Thoracic aorta (tissue), 2 donors: ENCODE measurements around the gene FUT7. TPM values are rescaled to one million over a fixed set of nuclear protein-coding genes. Genes with fewer than 3 reads are reported as not detected.

Source experiments
- ATAC-seq: fragments of 150-250 bp; one replicate; pipeline ENCODE4 v1.8.0; 2017; ENCODE audit warnings: low read depth; ENCODE audit not compliant: insufficient number of reproducible peaks, low FRiP score
- DNase-seq: peaks from one replicate; pipeline ENCODE4 v3.0.0-alpha.2; 2020; ENCODE audit warnings: low spot score
- H3K27ac ChIP-seq, 2 donors: fragments of 200-600 bp; sonication (generic); 1 replicate in 1 of 2; 2 replicates in 1 of 2; pipeline ENCODE4 v1.5.1; 2016; ENCODE audit warnings: mild to moderate bottlenecking in 2 of 2, moderate library complexity in 2 of 2
- H3K27me3 ChIP-seq: fragments of 200-600 bp; sonication (generic); replicated peaks from 2 replicates; pipeline ENCODE4 v1.6.0; 2016; ENCODE audit warnings: mild to moderate bottlenecking; ENCODE audit not compliant: insufficient read depth
- H3K36me3 ChIP-seq: fragments of 200-600 bp; sonication (generic); one replicate; pipeline ENCODE4 v1.5.1; 2016
- H3K4me1 ChIP-seq, 2 donors: fragments of 200-600 bp; sonication (generic); 1 replicate in 1 of 2; 2 replicates in 1 of 2; pipeline versions ENCODE4 v1.5.1 to v1.6.0; 2016; ENCODE audit warnings: low read depth in 2 of 2, mild to moderate bottlenecking in 1 of 2; ENCODE audit not compliant: control insufficient read depth in 1 of 2
- H3K4me3 ChIP-seq: fragments of 200-600 bp; sonication (generic); 2 replicates; pipeline ENCODE4 v1.5.1; 2016; ENCODE audit warnings: mild to moderate bottlenecking
- H3K9me3 ChIP-seq: fragments of 200-600 bp; sonication (generic); 2 replicates; pipeline ENCODE4 v1.5.1; 2016
- total RNA-seq, 2 donors: library from RNA; depleted of rRNA; stranded (reverse); fragments of >200 nt; gene quantifications; one replicate each; pipeline versions ENCODE4 v1.1.0 to v1.2.3, GENCODE V29; 2016
- TF ChIP-seq, protein P1 (sequence below): fragments of 200-600 bp; sonication (generic); IDR thresholded peaks from one replicate; pipeline ENCODE4 v1.5.1; 2019; ENCODE audit warnings: antibody characterized with exemption

Gene FUT7
- total RNA-seq, 2 donors from 2014 or later: not detected

DNA sequence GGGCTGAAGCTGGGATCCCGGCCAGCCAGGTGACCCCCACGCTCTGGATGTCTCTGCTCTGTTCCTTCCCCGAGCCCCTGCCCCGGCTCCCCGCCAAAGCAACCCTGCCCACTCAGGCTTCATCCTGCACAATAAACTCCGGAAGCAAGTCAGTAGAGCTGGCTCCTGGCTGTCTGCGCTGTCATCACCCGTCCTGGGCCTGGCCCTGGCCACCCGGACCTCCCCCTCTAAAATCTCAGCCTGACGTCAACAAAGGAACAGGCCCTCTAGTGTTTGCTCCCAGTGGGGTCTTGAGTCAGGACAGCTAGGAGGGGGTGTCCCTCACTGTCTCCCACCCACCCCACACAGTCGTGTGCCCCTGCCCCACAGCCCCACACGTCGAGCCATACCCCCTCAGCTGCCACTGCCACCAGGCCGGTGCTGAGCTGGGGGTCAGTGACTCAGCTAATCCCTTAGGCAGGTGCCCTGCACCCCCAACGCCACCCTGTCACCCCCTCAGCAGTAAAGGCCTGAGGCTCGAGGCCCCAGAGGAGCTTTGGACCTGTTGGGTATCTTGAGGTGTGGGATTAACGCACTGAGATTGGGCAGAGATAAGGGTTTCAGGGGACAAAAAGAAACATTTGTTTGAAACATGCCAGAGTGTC is 50.2 kb downstream of the FUT7 start:
- peaks cover 0 to 17% of the 10 kb centered on the region in 2 donors for H3K4me1 ChIP-seq

DNA sequence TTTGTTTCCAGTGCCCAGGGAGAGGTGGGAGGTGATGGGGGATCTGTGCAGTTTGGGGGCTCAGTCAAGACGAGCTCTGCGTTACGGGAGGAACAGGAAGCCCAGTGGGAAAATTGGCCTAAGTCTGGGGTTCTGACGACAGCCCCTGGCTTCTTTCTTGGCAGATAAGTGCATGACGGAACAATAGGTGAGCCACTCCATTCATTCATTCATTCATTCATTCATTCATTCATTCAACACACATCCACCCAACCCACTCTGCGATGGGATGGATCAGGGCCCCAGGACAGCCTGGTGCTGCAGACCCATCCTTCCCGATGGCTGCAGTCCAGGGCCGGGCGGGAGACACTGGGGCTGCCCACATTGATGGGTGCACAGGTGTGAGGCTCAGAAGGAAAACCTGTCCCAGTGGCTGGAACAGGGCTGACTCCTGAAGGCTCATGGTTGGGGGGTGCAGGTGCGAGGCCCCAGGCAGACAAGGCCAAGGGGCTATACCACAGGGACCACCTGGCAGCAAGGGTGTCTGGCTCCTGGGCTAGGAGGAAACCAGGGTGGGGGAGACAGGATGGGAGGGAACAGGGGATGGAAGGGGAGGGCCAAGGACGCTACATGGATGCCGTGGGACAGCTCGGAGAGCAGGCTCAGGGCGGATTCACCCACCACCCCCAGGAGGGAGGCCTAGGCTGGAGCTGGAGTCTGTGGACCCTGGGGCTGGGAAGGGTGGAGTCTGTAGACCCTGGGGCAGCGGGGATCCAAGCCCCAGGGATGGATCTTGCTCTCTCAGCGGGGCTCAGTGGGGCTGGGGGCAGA is 51.0 kb downstream of the FUT7 start:
- Histone ChIP-seq H3K4me3 (no peak overlapping the region), H3K27ac (no peak overlapping the region), H3K9me3 (no peaks in the 10 kb centered on the region), H3K36me3 (no peaks in the 10 kb centered on the region), H3K4me1 (peaks cover 0 to 17% of the 10 kb centered on the region in 2 donors), H3K27me3 (peaks cover 8% of the 10 kb centered on the region)
- ATAC-seq (no peak), DNase-seq (no peak)
- TF ChIP-seq, protein P1, sequence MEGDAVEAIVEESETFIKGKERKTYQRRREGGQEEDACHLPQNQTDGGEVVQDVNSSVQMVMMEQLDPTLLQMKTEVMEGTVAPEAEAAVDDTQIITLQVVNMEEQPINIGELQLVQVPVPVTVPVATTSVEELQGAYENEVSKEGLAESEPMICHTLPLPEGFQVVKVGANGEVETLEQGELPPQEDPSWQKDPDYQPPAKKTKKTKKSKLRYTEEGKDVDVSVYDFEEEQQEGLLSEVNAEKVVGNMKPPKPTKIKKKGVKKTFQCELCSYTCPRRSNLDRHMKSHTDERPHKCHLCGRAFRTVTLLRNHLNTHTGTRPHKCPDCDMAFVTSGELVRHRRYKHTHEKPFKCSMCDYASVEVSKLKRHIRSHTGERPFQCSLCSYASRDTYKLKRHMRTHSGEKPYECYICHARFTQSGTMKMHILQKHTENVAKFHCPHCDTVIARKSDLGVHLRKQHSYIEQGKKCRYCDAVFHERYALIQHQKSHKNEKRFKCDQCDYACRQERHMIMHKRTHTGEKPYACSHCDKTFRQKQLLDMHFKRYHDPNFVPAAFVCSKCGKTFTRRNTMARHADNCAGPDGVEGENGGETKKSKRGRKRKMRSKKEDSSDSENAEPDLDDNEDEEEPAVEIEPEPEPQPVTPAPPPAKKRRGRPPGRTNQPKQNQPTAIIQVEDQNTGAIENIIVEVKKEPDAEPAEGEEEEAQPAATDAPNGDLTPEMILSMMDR: no peak

More for the DNA sequence above, 50.2 kb downstream of the FUT7 start:
- H3K9me3 ChIP-seq: no peaks in the 10 kb centered on the region
- ATAC-seq (no peak), DNase-seq (no peak)
- H3K4me3 ChIP-seq: no peak overlapping the region
- TF ChIP-seq, protein P1: no peak
- H3K27me3 ChIP-seq: peaks cover 8% of the 10 kb centered on the region
- H3K27ac ChIP-seq: no peak overlapping the region
- H3K36me3 ChIP-seq: no peaks in the 10 kb centered on the region

Other genes with a start within 250 kb of the FUT7 start
- gene TMEM141, start 240.7 kb downstream of the FUT7 start, total RNA-seq: 10 to 100 TPM; 12.8 to 37.8 TPM
- under 1 TPM; 0.68 to 0.71 TPM for gene CCDC183, start 235.8 kb downstream of the FUT7 start, total RNA-seq
- 10 to 100 TPM; 61.7 to 86.2 TPM for gene RABL6, start 224.1 kb downstream of the FUT7 start, total RNA-seq
- 1 to 10 TPM; 7.3 to 9.2 TPM for gene AJM1, start 189.6 kb downstream of the FUT7 start, total RNA-seq
- 10 to 100 TPM; 37.5 to 92.1 TPM for gene PHPT1, start 182.7 kb downstream of the FUT7 start, total RNA-seq
- gene MAMDC4, start 179.7 kb downstream of the FUT7 start, total RNA-seq: 1 to 10 TPM; 1.8 to 2.8 TPM
- 100 to 1,000 TPM; 200 to 240 TPM for gene EDF1, start 165.8 kb downstream of the FUT7 start, total RNA-seq
- gene TRAF2, start 145.6 kb downstream of the FUT7 start, total RNA-seq: 10 to 100 TPM; 11.6 to 12.9 TPM
- gene FBXW5, start 87.3 kb downstream of the FUT7 start, total RNA-seq: 100 to 1,000 TPM; 176 to 383 TPM
- gene C8G, start 86.8 kb downstream of the FUT7 start, total RNA-seq: not detected
- under 1 TPM in 1 of 2 donors, not detected in 1; 0.27 TPM for gene LCN12, start 79.8 kb downstream of the FUT7 start, total RNA-seq
- 10 to 100 TPM; 66.1 to 89.5 TPM for gene PTGDS, start 54.6 kb downstream of the FUT7 start, total RNA-seq
- gene LCNL1, start 49.1 kb downstream of the FUT7 start, total RNA-seq: not detected
- gene PAXX, start 39.7 kb downstream of the FUT7 start, total RNA-seq: 10 to 100 TPM; 49.9 to 57.3 TPM
- gene CLIC3, start 35.5 kb downstream of the FUT7 start, total RNA-seq: 1 to 10 TPM; 1.4 to 8.7 TPM
- gene ABCA2, start 3.9 kb downstream of the FUT7 start, total RNA-seq: 10 to 100 TPM; 37.2 to 60.5 TPM
- gene NPDC1, start 14.1 kb upstream of the FUT7 start, total RNA-seq: 10 to 100 TPM; 71.5 to 95.8 TPM
- under 1 TPM; 0.92 to 0.95 TPM for gene ENTPD2, start 22.0 kb upstream of the FUT7 start, total RNA-seq
- under 1 TPM; 0.41 to 0.92 TPM for gene SAPCD2, start 38.5 kb upstream of the FUT7 start, total RNA-seq
- 10 to 100 TPM in 1 of 2 donors, 1 to 10 TPM in 1; 9.6 to 11.4 TPM for gene UAP1L1, start 45.4 kb upstream of the FUT7 start, total RNA-seq
- 10 to 100 TPM; 32.9 to 52.9 TPM for gene MAN1B1, start 54.9 kb upstream of the FUT7 start, total RNA-seq
- 100 to 1,000 TPM; 100 to 148 TPM for gene DPP7, start 82.6 kb upstream of the FUT7 start, total RNA-seq
- gene GRIN1, start 107.1 kb upstream of the FUT7 start, total RNA-seq: not detected
- gene LRRC26, start 138.0 kb upstream of the FUT7 start, total RNA-seq: not detected
- not detected for gene TMEM210, start 140.0 kb upstream of the FUT7 start, total RNA-seq
- gene ANAPC2, start 156.5 kb upstream of the FUT7 start, total RNA-seq: 10 to 100 TPM; 25.2 to 43.0 TPM
- 10 to 100 TPM; 40.6 to 67.1 TPM for gene SSNA1, start 156.6 kb upstream of the FUT7 start, total RNA-seq
- gene TPRN, start 168.7 kb upstream of the FUT7 start, total RNA-seq: 1 to 10 TPM; 4.7 to 5.6 TPM
- gene TMEM203, start 173.6 kb upstream of the FUT7 start, total RNA-seq: 10 to 100 TPM; 12.0 to 35.2 TPM
- 10 to 100 TPM; 13.3 to 17.7 TPM for gene NDOR1, start 173.6 kb upstream of the FUT7 start, total RNA-seq
- gene RNF208, start 190.2 kb upstream of the FUT7 start, total RNA-seq: 1 to 10 TPM in 1 of 2 donors, not detected in 1; 3.7 TPM
- not detected for gene CYSRT1, start 193.1 kb upstream of the FUT7 start, total RNA-seq
- gene RNF224, start 195.4 kb upstream of the FUT7 start, total RNA-seq: not detected
- gene SLC34A3, start 198.8 kb upstream of the FUT7 start, total RNA-seq: under 1 TPM in 1 of 2 donors, not detected in 1; 0.54 TPM
- gene TUBB4B, start 209.2 kb upstream of the FUT7 start, total RNA-seq: 100 to 1,000 TPM; 172 to 193 TPM
- gene STPG3, start 219.2 kb upstream of the FUT7 start, total RNA-seq: not detected
- gene NELFB, start 223.2 kb upstream of the FUT7 start, total RNA-seq: 10 to 100 TPM; 37.2 to 40.6 TPM
- 10 to 100 TPM; 26.4 to 43.5 TPM for gene TOR4A, start 245.6 kb upstream of the FUT7 start, total RNA-seq